Psoas muscle (tissue), 8 donors: Measurements from ENCODE around the gene ENAH. TPM values are rescaled to one million over a fixed set of nuclear protein-coding genes. Genes with fewer than 3 reads are reported as not detected.

Experiments
- ATAC-seq, 4 donors: fragments of 200-7000 bp; cut with Tn5 transposase; one replicate each; pipeline ENCODE4 v1.9.1; 2020; ENCODE audit warnings: moderate library complexity in 3 of 4, mild to moderate bottlenecking in 2 of 4
- DNase-seq, 2 donors: peaks; one replicate each; pipeline ENCODE4 v3.0.0-alpha.2; 2020
- H3K27ac ChIP-seq: fragments of 200-600 bp; one replicate; pipeline ENCODE4 v1.8.0; 2022
- H3K27me3 ChIP-seq, 3 donors: fragments of 200-600 bp in 1 of 3; one replicate each; pipeline versions ENCODE4 v1.6.1 to v1.8.0; 2013 to 2022; ENCODE audit warnings: low read length in 2 of 3, mild to moderate bottlenecking in 2 of 3, moderate library complexity in 1 of 3; ENCODE audit not compliant: insufficient read depth in 3 of 3
- H3K36me3 ChIP-seq, 2 donors: fragments of 200-600 bp in 1 of 2; one replicate each; pipeline versions ENCODE4 v1.6.1 to v1.8.0; 2013 to 2022; ENCODE audit warnings: low read depth in 1 of 2, mild to moderate bottlenecking in 1 of 2, moderate library complexity in 1 of 2; ENCODE audit not compliant: insufficient read depth in 1 of 2
- H3K4me1 ChIP-seq: fragments of 200-600 bp; one replicate; pipeline ENCODE4 v1.8.0; 2022
- H3K4me3 ChIP-seq: fragments of 200-600 bp; one replicate; pipeline ENCODE4 v1.8.0; 2022; ENCODE audit warnings: mild to moderate bottlenecking
- H3K9me3 ChIP-seq: fragments of 200-600 bp; one replicate; pipeline ENCODE4 v1.8.0; 2022
- CTCF ChIP-seq: fragments of 200-600 bp; IDR thresholded peaks from one replicate; pipeline ENCODE4 v1.8.0; 2022; ENCODE audit warnings: antibody characterized with exemption
- WGBS, 3 donors: extraction: QIAGEN DNeasy Blood & Tissue Kit; methylation state at CpG; one replicate each; pipeline versions ENCODE4 v1.1.6 to v1.1.7; 2013; 5-methylcytosine and 5-hydroxymethylcytosine counted together
- intact Hi-C, 2 donors: fragments of 100-400 bp; cut with DNase I; formaldehyde crosslinking; loops; one replicate each; pipeline versions ENCODE4 v1.11.0 to v1.14.2; 2022
- polyA plus RNA-seq, 3 donors: library from polyadenylated mRNA; stranded (reverse); fragments of 200-250 nt; gene quantifications; one replicate each; pipeline ENCODE4 v1.2.3, GENCODE V29; 2013
- total RNA-seq, 4 donors: library from RNA; stranded (reverse); fragmentation: NEBNext Ultra II Directional in 2 of 4; extraction: Animal tissue kit (Norgen Biotek cat#: 25700) in 2 of 4; gene quantifications; one replicate each; pipeline versions ENCODE4 v1.2.1 to v1.2.4, GENCODE V29; 2021 to 2023
- donor health status: healthy with polysubstance abuse.
- donor health status: DM: no; HTN: no; CAD: no; lungs with moderate emphysema.
- donor health status: Bipolar disorder and iron deficiency.
- donor health status: healthy.
- donor health status: DM: yes; HTN: yes; CAD: no.
- donor health status: DM: no; HTN: no; CAD: no.
- donor health status: DM: no; HTN: no; CAD: no.
- donor health status: DM: yes; HTN: yes; CAD: no.

ENAH gene
- total and polyA plus RNA-seq, 7 donors, result 17.1 to 262 (median 119) TPM

GRCh38 chr1:225597926-225598575 lies 54.9 kb downstream of the ENAH start:
- H3K36me3 ChIP-seq, result no peaks in the 10 kb centered on the region
- 97 to 100% (median 97%) methylated on average over 2 of the region's 2 CpGs for WGBS, 3 donors
- H3K9me3 ChIP-seq, result no peaks in the 10 kb centered on the region
- H3K27ac ChIP-seq, result peak overlapping the region; percentile 8
- no peak for DNase-seq
- intact Hi-C loops, result loop anchor here in 1 of 2 donors (10.0 kb wide), 1 partner anchor 57 kb away; the partner anchor contains the start of gene ENAH
- ATAC-seq, result no peak
- no peak for TF ChIP-seq CTCF
- H3K4me3 ChIP-seq, result no peak overlapping the region
- H3K27me3 ChIP-seq, result no peaks in the 10 kb centered on the region
- peaks cover 54% of the 10 kb centered on the region for H3K4me1 ChIP-seq

DNA sequence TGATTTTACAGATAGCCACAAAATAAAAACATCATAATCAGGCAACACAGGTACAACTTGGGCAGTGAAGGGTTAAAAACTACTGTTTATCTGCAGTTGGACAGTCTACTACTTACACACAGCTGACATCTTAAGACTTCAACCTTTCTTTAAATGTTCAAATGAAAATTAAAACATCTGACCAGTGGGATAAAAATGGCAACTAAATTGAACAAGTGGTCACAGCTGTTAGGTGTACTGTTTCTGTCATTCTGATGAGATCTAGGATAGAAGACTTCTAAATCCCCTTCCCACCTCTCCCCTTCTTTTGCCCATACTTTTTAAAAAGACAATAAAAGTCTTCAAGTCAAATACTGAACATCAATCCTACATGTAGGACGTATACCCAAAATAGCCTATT lies 56.2 kb downstream of the ENAH start:
- WGBS, 3 donors, result 86 to 95% (median 88%) methylated on average over 1 of the region's 1 CpG
- Histone ChIP-seq H3K4me3 (peak overlapping the region; percentile 23), H3K27ac (peak overlapping the region; percentile 8), H3K9me3 (no peaks in the 10 kb centered on the region), H3K36me3 (no peaks in the 10 kb centered on the region), H3K27me3 (no peaks in the 10 kb centered on the region), H3K4me1 (peaks cover 57% of the 10 kb centered on the region)
- intact Hi-C loops, result loop anchor here in 1 of 2 donors (10.0 kb wide), 1 partner anchor 58 kb away; the partner anchor contains the start of gene ENAH
- ATAC-seq (peak in 3 of 4 donors; percentile 10 to 29 (median 25)), DNase-seq (no peak)
- no peak for TF ChIP-seq CTCF

GRCh38 chr1:225595974-225596551 lies 56.9 kb downstream of the ENAH start:
- no peak for DNase-seq
- peaks cover 57% of the 10 kb centered on the region for H3K4me1 ChIP-seq
- WGBS, 3 donors, result 41 to 51% (median 49%) methylated on average over 2 of the region's 2 CpGs
- H3K27me3 ChIP-seq, result no peaks in the 10 kb centered on the region
- peak overlapping the region; percentile 8 for H3K27ac ChIP-seq
- no peaks in the 10 kb centered on the region for H3K9me3 ChIP-seq
- no peaks in the 10 kb centered on the region for H3K36me3 ChIP-seq
- peak in 2 of 4 donors; percentile 21 for ATAC-seq
- no peak for TF ChIP-seq CTCF
- H3K4me3 ChIP-seq, result peak overlapping the region; percentile 23
- intact Hi-C loops, result loop anchor here in 1 of 2 donors (10.0 kb wide), 1 partner anchor 59 kb away; the partner anchor contains the start of gene ENAH

- intact Hi-C loops, result loop anchor here in 1 of 2 donors (10.0 kb wide), 1 partner anchor 59 kb away; the partner anchor contains the start of gene ENAH
- Histone ChIP-seq H3K9me3 (no peaks in the 10 kb centered on the region), H3K27me3 (no peaks in the 10 kb centered on the region), H3K4me3 (no peak overlapping the region), H3K27ac (no peak overlapping the region), H3K4me1 (peaks cover 57% of the 10 kb centered on the region), H3K36me3 (no peaks in the 10 kb centered on the region)
- DNase-seq (no peak), ATAC-seq (no peak)
- TF ChIP-seq CTCF, result no peak
Observed at GRCh38 chr1:225595452-225595851, 57.5 kb downstream of the ENAH start.
